GM21515 (cell line): Measurements from ENCODE around the gene FOXK1.

Experiments
- ATAC-seq: cut with Tn5 transposase; IDR thresholded peaks from one replicate; pipeline ENCODE4 v1.9.1; 2021; ENCODE audit not compliant: unreplicated experiment

FOXK1 gene

GRCh38 chr7:4763091-4763793, 81.1 kb downstream of the FOXK1 start:
- ATAC-seq, result no peak

DNA sequence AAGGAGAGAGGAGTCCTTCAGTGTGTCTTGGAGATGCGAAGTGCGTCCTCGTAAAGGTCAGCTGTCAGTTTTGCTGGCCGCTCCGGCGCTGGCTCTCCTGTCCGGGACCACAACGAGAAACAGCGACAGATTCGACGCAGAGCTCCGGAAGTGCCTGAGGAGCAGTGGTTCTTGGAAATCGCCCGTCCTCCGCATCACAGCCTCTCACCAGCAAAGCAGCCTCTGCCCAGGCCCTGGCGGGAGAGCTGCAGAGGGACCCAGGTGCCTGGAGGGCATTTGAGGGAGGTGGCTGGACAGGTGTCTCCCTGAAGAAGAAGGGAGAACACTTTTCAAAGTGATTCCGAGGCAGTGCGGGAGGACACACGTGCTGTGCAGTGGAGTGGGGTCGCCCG, 81.7 kb downstream of the FOXK1 start:
- no peak for ATAC-seq

- no peak for ATAC-seq
Observed at GRCh38 chr7:4764402-4765007, 82.4 kb downstream of the FOXK1 start.

- no peak for ATAC-seq
Observed at GRCh38 chr7:4765776-4766490, 83.8 kb downstream of the FOXK1 start.

- ATAC-seq, result no peak
Observed at GRCh38 chr7:4766666-4767519, 84.8 kb downstream of the FOXK1 start.

DNA sequence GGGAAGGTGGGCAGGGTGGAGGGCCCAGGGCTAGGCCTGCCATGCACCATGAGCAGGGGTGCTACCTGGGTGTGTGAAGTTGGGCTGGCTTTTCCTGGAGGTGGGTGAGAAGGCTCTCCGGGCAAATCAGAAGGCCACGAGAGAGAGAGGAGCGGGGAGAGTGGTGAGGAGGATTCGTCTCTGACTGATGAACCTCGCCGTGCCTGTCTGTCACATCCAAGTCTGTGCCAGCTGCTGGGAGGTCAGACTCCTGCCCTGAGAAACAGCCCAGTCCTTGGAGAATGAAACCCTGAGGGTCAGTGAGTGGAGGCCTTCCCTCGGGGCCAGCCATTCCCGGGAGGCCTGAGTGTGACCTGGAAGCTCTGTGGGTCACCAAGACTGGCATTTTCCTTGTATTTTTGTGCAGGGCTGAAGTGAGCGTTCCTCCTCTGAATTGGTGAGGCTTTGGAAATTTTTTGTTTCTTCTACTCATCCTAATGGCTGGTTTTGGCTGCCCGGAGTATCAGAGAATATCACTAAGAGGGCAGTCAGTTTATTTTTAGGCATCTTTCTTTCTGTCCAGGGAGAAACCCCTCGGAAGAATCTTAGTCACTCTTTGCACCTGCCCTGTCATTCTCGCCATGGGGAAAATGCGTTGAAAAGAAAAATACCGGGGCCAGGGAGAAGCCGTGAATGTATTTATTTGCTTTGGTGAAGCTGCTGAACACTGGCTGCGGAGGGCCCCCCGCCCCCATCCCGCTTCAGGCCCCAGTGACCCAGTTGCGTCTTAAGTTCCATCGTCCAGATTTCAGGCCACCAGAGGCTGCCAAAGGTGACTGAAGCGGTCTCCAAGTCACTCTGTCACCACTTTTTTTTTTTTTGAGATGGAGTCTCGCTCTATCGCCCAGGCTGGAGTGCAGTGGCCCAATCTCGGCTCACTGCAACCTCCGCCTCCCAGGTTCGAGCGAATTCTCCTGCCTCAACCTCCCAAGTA, 86.8 kb downstream of the FOXK1 start:
- no peak for ATAC-seq

DNA sequence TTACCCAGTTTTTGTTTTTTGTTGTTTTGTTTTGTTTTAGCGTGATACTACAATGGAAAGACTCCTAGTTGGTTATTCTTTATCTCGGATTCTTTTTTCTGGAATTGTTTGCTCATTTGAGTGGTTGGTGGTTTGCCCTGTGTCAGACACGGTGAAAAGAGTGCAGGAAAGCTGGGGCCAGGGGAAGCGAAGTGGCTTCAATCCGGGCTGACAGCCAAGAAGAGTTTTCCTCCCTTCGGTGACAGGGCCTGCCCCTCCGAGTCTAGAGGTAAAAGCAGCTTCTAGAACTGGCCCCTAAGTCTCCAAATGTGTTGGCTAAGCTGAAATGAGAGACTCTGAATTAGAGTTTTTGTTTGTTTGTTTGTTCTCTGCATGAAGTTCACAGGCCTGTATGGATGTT, 87.7 kb downstream of the FOXK1 start:
- ATAC-seq, result no peak

DNA sequence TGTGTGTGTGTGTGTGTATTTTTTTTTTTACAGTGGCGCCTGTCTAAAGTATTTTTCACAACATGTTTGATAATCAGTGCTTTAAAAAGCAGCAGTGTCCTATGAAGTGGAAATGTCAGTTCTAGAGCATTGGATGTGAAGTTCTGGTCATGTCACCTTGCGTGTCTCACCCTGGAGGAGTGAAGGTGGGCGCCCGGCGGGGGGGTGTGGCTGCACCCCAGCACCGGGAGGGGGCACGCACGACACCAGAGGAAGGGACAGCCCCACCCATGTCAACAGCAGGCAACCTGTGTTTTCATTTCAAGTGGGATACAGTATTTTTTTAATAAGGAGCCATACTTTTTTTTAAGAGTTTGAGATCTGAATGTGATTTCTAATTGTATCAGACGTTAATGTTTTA, 88.8 kb downstream of the FOXK1 start:
- ATAC-seq, result no peak

- no peak for ATAC-seq
Observed at GRCh38 chr7:4771737-4772136, 89.6 kb downstream of the FOXK1 start.

GRCh38 chr7:4772306-4772705, 90.2 kb downstream of the FOXK1 start:
- no peak for ATAC-seq

GRCh38 chr7:4774007-4774406, 91.9 kb downstream of the FOXK1 start:
- ATAC-seq, result no peak

GRCh38 chr7:4774658-4775249, 92.7 kb downstream of the FOXK1 start:
- ATAC-seq, result peak; percentile 30

DNA sequence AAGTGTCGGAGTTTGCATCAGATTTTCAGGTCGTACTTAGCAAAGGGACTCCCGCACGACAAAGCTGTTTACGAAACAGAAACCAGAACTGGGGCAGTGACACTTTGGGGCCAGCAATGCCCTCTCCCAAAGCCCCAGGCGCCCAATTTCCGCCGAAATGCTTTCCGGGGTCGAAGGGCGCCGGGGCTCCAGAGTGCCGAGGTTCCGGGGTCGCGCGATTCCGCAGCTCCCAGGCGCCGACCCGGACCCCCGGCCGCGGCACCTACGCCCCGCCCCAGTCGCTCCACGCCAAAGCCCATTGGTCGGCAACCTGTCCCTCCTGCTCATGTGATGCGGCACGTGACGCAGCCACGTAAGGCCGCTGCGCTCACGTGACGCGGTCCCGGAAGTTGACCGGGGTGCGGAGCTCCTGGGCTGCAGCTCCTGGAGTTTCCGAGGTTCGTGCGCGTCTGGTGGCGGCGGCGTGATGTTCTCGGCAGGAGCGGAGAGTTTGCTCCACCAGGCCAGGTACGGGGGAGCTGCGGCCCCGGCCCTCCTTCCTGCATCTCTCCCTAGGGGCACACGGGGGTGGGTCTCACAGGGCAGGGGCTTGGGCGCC, 93.3 kb downstream of the FOXK1 start, which contains the start of gene AP5Z1:
Gene AP5Z1, plus strand, starts transcription at position 374 of the 598 bp plus-strand sequence. Its CDS starts 93 bp downstream, at position 467.
- ATAC-seq, result peak; percentile 86

- peak; percentile 21 for ATAC-seq
Observed at GRCh38 chr7:4775848-4776623, 93.9 kb downstream of the FOXK1 start.

GRCh38 chr7:4779118-4779517, 97.0 kb downstream of the FOXK1 start:
- ATAC-seq, result no peak

DNA sequence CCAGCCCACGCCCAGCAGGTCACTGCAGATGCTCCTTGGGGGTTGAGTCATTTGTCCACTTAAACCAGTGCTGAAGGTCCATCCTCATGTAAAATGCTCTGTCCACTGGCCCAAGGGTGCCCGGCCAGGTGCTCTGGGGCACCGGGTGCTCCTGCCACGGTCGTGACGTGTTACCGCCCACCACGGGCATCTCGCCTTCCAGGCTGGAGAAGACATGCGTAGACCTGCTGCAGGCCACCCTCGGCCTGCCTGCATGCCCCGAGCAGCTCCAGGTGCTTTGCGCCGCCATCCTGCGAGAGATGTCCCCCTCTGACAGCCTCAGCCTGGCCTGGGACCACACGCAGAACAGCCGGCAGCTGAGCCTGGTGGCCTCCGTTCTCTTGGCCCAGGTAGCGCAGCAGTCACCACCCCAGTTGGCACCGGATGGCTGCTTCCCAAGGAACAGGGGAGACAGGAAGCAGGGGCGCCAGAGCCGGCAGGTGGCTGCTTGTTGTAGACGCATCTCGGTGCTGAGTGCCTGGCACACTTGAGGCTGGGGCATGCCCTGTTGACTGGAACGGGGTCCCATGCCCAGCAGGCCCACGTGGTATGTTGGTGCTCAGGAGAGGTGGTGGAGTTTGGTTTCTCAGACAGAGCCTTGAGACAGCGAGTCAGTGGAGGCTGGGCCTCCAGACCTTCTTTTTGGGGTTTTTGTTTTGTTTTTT, 99.4 kb downstream of the FOXK1 start:
- ATAC-seq, result no peak

DNA sequence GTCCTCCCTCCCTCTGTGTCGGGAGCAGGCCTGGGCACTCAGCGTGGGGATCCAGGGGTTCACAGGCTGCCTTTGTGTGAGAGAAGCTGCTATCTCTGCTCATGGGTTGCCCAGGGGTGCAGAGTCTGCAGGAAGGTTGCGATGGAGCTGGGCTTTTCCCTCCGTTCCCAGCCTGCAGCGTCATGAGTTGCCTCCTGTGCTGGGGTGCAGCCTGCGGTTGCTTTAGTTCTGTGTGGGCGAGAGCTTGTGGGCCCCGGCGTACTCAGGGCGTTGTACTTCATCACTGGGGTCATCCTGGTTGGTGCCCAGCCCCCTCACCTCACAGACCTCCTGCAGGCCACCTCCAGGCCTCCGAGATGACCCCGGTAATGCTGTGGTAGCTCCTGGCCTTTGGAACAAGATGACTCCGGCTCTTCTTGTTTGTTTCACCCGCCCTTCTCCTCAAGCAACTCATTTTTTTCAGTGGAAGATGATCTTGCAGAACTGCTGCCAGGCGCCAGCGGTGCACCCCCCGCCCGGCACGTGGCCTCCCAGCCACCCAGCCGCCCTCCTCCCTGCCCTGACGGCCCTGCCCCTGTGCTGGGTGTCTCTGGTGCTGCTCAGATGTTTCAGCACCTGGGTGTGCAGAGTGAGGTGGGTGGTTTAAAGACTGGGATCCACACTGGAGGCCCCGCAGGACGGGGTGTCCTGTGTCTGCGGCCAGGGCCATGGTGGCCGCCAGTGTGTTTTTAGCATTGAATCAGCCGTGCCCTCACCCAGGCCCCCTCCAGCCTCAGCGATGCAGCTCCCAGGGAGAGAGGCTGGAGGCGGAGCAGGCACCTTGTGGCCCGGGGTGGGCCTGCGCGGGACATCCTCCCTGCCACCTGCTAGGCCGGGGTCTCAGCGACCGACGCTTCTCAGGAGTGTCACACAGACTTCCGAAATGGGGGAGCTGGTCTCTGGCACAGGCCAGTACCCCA, 100.5 kb downstream of the FOXK1 start:
- ATAC-seq, result no peak
